Measurements from ENCODE around the gene LIF.
"Not testable (repeated sequence)": the region's sequence is repeated elsewhere in the genome, so short reads cannot be mapped to it uniquely, and the experiment has no call there.

Gene LIF

DNA sequence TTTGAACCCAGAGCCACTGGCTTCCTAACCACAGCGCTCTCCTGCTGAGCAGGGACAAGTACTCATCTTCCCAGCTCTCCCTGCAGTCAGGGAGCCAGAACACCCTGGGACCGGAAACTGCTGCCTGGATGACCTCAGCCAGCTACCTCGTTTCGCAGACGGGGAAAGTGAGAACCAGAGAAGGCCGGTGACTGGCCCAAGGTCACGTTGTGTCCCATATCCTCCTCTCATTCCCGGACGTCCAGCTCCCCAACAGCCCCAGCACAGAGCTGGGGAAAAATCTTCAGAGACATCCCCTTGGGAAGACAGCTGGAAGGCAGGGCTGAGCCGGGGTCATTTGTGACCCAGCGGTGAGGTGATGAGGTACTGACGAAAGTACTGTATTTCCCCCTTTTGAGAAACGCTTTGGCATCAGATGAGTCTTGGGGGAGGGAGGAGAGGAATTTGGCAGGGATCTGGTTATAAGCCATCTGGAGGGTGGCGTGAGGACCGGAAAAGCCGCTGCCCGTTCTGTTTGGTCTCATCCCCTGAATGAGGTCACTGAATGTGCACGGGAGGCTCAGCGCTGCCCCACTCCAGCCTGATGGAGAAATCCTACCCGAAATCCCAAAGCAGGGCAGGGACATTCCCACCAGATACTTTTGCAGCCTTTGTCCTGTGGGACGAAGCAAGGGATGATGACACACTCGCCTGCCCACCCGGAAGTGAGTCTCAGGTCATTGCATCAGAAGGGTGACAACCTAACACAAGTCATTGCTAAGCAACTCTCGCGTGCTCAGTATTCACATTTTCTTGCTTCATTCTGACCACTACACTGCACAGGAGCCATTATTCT lies 41.1 kb downstream of the LIF start:
- no peak for DNase-seq

DNA sequence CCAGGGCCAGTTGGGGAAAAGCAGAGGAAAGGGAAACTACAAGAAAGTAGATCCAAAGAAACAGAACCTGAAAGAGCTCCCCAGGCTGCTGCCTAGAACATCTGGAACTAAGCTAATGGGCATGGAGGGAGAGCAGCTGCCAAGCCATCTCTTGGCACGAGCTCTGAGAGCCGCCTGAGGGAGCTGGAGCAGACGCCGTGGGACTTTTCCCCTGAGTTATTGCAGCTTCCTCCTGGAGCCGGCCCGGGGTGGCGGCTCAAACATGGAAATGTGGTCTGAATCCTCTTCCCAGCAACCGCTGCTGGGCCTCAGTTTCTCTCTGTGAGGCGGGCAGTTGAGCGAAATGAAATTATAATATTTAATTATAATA lies 41.8 kb downstream of the LIF start:
- no peak for DNase-seq

DNA sequence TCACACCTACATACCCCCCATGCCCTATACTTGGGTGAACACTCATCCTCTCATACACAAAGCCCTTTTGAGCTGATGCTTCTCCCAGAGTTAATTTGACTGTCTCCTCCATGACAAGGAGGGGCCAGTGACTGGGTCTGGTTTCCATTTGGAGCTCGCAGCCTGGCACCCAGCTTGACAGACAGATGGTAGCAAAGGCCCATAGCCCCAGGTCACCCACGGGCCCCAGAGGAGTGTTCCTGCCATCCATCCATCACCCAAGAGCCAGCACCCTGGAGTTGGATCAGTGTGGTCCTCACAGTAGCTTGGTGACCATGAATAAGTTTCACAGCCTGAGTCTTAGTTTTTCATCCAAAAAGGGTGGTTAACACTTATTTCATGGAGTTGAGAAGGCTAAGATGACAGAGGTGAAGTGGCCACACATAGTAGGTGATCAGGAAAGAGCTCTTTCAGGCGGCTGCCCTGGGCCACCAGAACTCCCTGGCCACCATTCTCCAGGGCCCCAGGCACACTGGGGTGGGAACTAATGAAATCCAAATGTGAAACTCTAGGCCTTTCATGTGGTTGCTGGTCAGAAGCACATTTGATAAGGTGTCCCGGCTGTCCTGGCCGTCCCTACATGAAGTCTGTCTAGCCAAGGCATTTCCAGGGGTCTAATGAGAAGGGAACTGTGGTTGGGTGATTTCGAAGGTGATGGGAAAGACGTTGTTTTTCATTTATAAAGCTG lies 42.4 kb downstream of the LIF start:
- DNase-seq = no peak

DNA sequence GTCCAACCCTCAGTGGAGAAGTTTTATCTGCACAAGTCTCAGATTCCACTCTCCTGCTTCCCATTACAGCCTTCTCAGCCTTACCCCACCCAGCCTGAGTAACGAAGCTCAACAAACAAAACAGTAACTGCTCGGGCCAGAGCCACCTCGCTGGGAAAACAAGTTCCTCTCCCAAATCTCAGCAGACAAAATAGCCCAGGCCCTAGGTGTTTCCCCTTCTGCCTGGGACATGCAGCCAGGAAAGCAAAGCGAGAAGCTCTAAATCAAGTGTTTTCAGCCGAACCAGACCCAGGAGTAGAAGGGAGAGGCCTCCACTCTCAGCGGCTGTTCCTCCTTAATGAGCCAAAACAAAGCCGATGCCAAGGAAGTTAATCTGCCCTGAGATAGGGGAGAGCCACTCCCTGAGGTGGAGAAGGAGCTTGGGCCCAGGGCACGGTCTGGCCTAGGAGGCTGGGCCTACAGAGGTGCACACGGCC lies 44.0 kb downstream of the LIF start:
- no peak for DNase-seq

DNA sequence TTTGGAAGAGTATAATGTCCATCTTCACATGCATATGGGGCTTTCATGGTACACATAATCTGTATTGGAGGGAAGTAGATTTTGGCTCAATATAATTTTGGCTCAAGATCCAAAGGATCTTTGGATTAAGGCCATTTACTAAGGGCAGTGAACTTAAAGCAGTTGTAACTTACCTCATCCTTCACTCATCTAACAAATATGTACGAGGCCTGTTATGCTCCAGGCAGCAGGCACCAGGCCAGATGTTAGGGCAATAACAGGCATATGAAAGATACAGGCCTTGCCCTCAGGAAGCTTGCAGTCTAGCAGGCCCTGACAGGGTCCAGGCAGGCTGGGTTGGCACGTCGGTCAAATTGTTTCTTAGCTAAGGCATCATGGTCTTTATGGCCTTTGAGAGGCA lies 44.6 kb downstream of the LIF start:
- DNase-seq = no peak

DNA sequence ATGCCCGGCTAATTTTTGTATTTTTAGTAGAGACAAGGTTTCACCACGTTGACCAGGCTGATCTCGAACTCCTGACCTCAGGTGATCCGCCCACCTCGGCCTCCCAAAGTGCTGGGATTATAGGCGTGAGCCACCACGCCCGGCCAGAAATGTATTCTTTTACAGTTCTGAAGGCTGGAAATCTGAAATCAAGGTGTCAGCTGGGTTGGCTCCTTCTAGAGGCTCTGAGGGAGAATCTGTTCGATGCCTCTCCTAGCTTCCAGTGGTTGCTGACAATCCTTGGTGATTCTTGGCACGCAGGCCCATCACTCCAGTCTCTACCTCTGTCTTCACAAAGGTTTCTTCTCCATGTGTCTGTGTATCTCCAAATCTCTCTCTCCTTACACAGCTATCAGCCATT lies 45.7 kb downstream of the LIF start:
- not testable (repeated sequence) for DNase-seq

DNA sequence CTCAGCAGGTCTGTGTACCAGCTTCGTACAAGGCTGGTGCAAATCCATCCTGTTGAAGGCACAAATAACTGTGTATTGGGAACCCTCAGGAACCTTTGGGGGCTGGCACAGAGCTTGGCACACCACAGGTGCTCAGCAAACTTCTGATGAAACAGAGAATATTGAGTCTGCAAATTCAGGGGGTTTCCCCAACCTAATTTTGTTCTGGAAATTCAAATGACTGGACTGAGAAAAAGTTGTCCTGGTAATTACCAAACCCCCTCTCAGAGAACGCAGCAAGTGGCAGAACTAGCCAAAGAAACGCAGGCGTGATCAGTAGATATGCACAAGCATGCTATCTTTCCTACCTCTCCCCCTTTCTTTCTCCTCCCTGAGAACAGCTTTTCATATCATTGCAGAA lies 47.6 kb downstream of the LIF start:
- DNase-seq = no peak

DNA sequence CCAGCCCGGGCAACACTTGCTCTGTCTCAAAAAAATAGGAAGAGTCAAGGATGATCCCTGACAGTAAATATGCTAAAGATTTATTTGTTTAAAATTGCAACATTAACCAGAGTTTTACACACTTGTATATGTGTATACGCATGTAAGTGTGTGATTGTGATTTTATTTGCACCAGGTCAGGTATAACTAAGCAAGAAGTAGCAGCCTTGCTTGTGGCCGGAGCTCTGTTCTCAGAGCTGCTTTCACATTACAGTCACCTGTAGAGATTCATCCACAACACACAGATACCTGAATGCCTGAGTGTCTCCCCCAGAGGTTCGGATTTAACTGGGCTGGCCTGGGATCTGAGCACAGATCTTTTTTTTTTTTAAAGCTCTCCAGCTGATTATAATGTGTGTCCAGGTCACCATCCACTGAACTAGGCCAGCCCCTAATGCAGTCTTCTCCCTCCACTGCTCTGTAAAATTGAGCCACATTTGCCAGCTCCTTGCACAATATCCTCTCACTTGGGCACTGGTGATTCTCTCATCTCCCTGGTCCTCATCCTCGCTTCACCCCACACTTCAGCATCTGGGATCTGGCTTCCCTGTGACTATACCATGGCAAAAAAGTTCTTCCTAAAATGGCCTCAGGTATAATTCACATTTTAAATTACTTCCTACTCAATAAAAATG lies 48.3 kb downstream of the LIF start:
- DNase-seq = no peak

DNA sequence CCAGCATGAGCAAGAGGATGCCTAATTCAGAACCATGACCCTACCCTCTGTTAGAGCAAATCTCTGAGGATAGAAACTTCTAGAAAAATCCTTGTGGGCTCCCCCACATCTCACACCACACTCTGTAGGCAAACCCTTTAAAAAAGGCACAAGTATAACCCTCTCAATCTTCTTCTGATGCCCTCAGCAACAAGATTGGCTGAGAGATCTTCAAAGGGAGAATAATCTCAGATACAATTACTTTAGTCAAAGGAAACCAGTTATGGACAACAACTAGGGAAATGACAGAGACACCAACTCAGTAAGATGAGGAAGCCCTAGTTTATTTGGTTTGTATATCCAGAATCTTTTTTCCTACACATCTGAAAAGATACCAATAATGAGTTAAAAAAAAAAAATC lies 49.2 kb downstream of the LIF start:
- DNase-seq = no peak

DNA sequence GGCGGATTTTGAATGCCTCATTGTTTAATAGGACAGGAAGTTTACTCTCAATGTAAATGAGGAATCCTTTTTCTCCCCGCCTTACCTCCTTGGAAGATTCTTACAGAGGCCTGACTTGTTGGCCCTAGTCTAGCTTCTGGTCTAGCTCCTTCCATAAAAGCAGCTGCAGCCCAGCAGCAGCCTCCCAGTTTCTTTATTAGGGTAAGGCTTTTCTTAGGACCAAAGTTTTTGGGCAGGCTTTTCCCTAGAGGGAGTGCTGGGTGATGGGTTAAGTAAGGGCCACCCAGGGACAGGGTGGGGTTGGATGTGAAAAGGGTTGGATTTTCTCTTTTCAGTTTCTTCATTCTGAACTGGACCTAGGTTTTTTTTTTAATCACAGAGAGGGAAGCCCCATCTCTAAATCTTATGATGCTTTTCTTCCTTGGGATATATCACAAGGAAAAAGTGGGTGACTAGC lies 49.7 kb downstream of the LIF start:
- no peak for DNase-seq

DNA sequence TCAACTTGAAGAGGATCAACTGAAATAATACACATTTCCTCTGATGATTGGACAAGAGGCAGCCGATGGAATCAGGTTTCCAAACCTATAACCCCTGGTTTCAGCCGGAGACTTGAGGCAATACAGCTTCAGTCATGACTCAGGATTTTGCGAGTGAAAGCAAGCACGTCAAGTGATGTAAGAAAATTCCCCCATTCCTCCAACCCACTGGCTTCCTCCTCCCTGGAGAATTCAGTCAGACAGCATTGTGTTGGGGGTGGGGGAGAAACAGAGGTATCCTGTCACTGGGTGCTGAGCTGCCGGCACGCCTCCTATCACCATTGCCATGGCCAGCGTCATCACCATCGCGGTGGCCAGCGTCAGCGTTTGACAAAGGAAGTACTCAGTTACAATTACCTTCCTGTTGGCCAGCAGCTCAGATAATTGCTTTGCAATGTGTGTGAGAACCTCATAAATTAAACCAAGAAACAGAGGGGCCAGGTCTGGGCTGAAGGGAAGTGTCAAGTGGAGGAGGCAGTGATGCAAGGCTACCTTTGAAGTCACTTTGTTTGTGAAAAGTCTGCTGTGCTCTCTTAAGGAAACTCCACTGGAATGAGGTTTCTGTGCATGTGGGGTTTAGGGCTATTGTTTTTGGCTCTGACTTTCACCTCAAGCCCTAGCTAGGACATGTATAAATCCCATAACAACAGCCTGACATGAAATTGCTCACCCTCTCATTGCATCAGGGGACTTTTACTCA lies 50.2 kb downstream of the LIF start:
- DNase-seq = no peak

DNA sequence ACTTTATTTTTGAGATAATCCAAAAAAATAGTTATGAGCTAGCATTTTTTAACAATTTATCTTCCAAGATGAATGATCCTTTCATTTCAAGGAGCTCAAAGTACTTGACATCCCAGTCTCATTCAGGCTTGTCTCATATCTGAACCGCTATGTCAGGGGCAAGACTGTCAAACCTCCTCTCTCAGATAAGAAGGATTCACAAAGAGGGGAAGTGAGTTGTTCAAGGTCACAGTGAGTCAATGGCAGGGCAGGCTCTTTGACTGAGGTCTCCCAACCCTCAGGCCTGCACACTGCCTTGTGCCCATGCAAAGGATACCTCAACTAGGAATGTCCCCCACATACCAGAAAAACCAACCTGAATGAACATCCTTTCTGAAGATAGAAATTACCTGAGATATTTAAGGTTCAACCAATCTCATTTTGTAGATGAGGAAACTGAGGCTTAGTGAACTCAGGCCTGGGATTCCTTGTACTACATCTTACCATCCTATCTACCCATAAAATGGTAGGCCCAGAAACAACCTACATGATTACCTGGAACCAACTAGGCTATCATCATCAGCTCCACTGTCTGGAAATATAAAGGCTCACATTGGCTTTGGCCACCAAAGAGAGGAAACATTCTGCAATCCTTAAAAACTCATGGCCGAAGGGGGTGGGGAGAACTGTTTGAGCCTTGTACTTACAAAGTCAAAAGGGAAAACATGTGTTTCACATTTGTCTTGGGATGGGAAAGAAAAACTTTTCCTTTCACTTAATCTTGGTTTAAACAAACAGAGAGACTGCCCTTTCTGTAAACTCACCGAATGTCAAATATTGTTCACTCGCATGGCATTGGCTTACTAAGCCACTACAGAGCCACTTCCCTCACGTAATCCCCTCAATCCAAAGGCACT lies 51.1 kb downstream of the LIF start:
- no peak for DNase-seq

DNA sequence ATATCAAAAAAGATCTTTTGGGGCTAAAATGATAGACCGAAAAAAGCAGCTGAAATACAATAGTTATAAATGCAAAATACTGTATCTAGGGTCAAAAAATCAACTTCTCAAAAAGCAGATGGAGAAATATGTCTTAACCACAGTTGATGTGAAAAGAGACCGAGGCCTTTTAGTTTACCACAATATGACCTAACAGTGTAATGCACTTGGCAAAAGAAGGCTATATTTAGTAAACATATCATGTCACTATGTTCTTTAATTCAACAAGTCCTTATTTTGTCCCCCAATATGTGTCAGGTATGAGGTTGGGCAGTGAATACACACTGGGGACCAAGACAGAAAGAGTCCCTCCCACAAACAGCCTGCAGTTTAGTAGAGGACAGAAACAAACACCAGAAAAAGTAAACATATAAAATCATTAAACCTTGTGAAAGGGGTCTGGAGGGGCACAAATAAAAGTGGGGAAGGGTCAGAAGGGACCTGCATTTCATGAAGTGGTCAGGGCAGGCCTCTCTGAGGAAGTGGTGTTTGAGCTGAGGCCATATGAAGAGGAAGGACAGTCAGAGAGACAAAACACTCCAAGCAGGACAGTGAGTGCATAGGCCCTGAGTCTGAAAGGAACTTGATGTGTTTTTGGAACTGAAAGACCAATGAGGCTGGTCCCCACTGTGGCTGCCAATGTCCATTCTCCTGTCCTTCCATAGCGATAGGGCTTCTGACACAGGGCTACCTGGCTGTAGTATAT lies 53.4 kb downstream of the LIF start:
- DNase-seq = no peak

DNA sequence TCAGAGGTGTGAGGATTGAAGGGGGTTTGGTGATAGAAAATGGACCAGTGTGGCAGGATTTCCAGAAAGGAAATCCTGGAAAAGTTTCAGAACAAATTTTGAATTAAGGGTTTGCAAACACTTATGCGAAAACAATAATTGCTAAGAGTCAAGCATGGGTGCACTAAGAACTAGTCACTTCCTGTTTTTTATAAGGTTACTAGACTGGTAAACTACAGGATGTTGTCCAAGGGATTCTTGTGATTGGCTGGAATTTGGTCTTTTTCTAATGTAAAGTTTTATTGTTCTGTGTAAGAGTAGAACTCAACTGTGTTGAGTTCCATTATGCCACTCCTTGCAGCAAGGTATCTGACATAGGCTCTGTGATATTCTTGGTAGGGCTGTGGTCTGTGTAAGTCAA lies 54.1 kb downstream of the LIF start:
- DNase-seq = no peak

DNA sequence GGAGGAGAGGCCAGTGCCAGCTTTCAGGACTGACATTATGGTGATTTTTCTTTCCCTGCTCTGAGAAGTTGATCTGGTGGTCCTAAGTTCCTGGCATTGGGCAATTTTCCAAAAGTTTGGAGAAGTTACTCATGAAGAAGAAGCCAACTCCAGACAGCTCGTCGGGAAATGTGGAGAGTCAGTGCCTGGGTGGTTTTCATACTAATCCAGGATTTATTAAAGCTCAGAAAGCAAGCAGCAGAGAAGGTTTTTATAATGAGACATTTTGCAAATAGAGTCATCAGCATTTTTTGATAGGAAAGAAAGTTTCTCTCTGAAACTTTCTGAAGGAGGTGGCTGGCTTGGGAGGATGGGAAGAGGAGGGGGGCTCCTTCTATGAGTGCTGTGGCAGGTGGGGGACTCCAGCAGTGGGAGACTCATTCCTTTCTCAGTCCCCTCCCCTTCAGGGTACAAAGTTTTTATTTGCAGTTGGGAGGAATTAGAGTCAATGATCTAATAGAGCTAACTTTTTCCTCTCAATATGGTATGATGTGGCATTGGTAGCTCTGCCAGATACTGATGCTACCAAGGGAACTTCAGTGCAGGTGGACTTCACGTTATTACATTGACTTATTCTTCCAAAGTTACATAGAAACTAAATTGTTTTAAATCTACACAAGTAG lies 55.4 kb downstream of the LIF start:
- no peak for DNase-seq

DNA sequence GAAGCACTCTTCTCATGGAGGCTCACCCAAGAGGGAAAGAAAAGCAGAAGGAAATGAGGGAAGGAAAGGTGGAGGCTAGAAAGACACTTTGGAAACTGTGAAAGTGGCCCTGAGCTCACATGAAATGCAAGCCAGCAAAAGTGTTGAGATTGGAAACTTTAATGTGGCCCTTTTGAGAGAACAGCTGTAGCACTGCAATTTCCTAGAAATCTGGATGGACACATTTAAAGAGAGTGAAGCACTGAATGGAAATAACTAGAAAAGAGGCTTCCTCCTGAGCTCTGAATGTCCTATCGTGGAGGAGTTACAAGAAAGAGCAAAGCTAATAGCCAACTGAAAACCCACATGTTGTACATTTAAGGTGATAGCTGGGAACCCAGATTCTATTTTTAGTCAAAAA lies 56.0 kb downstream of the LIF start:
- no peak for DNase-seq
